GM23338 (cell line): Measurements from ENCODE around the gene MYO1G.

Experiments used
- CREB1 ChIP-seq: fragments of 250-450 bp; sonication (Bioruptor Pico); IDR thresholded peaks from 2 replicates; pipeline ENCODE4 v1.5.0; 2020; ENCODE audit warnings: low read depth, mild to moderate bottlenecking, moderate library complexity
- CTCF ChIP-seq, 2 experiments: fragments of 200-600 bp in 1 of 2; sonication (generic) in 1 of 2; conservative IDR thresholded peaks; 2 replicates each; pipeline versions ENCODE4 v1.5.1 to v1.6.1; 2016 to 2017; ENCODE audit warnings: antibody characterized with exemption in 2 of 2, low read depth in 2 of 2, mild to moderate bottlenecking in 2 of 2, moderate library complexity in 1 of 2
- ETS1 ChIP-seq: IDR thresholded peaks from 2 replicates; pipeline ENCODE4 v1.6.1; 2016; ENCODE audit warnings: antibody characterized with exemption
- EZH2 ChIP-seq: fragments of 200-600 bp; sonication (generic); IDR thresholded peaks from one replicate; pipeline ENCODE4 v1.8.0; 2017; ENCODE audit warnings: antibody characterized with exemption, mild to moderate bottlenecking, low read depth; ENCODE audit not compliant: unreplicated experiment
- EZH2phosphoT487 ChIP-seq: fragments of 200-600 bp; sonication (generic); IDR thresholded peaks from one replicate; pipeline ENCODE4 v1.8.1; 2018; ENCODE audit warnings: antibody characterized with exemption; ENCODE audit not compliant: unreplicated experiment
- JUNB ChIP-seq: IDR thresholded peaks from one replicate; pipeline ENCODE4 v1.6.1; 2016; ENCODE audit warnings: antibody characterized with exemption; ENCODE audit not compliant: unreplicated experiment
- NANOG ChIP-seq: IDR thresholded peaks from 2 replicates; pipeline ENCODE4 v1.6.1; 2016; ENCODE audit warnings: antibody characterized with exemption, borderline replicate concordance
- POLR2AphosphoS5 ChIP-seq: IDR thresholded peaks from 2 replicates; pipeline ENCODE4 v1.6.1; 2016; ENCODE audit warnings: antibody characterized with exemption, low read depth
- REST ChIP-seq: IDR thresholded peaks from one replicate; pipeline ENCODE4 v1.6.1; 2018; ENCODE audit warnings: antibody characterized with exemption; ENCODE audit not compliant: unreplicated experiment
- STAT1 ChIP-seq: IDR thresholded peaks from one replicate; pipeline ENCODE4 v1.6.1; 2016; ENCODE audit warnings: antibody characterized with exemption; ENCODE audit not compliant: unreplicated experiment
- ZNF114 ChIP-seq: fragments of 250-450 bp; sonication (Bioruptor Pico); IDR thresholded peaks from 2 replicates; pipeline ENCODE4 v1.5.0; 2020; ENCODE audit warnings: mild to moderate bottlenecking, moderate library complexity
- ZNF331 ChIP-seq: fragments of 250-450 bp; sonication (Bioruptor Pico); IDR thresholded peaks from 2 replicates; pipeline ENCODE4 v1.5.0; 2020; ENCODE audit warnings: low read depth, mild to moderate bottlenecking, moderate library complexity
- ZNF462 ChIP-seq: fragments of 250-450 bp; sonication (Bioruptor Pico); IDR thresholded peaks from 2 replicates; pipeline ENCODE4 v1.5.0; 2020; ENCODE audit warnings: mild to moderate bottlenecking, moderate library complexity

GRCh38 chr7:45001138-45001694 is 22.4 kb upstream of the MYO1G start:
- TF ChIP-seq CTCF (conservative IDR thresholded peaks at IDR 0.05; ENCODE audit: low read depth in 2 of 2), result no peak
- no peak for TF ChIP-seq POLR2AphosphoS5
- TF ChIP-seq EZH2, result no peak
- no peak for TF ChIP-seq CREB1
- no peak for TF ChIP-seq REST
- TF ChIP-seq JUNB, result no peak
- no peak for TF ChIP-seq ETS1
- no peak for TF ChIP-seq NANOG
- TF ChIP-seq EZH2phosphoT487, result no peak
- no peak for TF ChIP-seq ZNF114
- no peak for TF ChIP-seq STAT1
- TF ChIP-seq ZNF331 (CRISPR knock-in tag), result no peak
- TF ChIP-seq ZNF462 (CRISPR knock-in tag), result no peak
